Measurements from ENCODE around the gene LINGO3.
"Not testable (repeated sequence)": the region's sequence is repeated elsewhere in the genome, so short reads cannot be mapped to it uniquely, and the experiment has no call there.

The LINGO3 gene

DNA sequence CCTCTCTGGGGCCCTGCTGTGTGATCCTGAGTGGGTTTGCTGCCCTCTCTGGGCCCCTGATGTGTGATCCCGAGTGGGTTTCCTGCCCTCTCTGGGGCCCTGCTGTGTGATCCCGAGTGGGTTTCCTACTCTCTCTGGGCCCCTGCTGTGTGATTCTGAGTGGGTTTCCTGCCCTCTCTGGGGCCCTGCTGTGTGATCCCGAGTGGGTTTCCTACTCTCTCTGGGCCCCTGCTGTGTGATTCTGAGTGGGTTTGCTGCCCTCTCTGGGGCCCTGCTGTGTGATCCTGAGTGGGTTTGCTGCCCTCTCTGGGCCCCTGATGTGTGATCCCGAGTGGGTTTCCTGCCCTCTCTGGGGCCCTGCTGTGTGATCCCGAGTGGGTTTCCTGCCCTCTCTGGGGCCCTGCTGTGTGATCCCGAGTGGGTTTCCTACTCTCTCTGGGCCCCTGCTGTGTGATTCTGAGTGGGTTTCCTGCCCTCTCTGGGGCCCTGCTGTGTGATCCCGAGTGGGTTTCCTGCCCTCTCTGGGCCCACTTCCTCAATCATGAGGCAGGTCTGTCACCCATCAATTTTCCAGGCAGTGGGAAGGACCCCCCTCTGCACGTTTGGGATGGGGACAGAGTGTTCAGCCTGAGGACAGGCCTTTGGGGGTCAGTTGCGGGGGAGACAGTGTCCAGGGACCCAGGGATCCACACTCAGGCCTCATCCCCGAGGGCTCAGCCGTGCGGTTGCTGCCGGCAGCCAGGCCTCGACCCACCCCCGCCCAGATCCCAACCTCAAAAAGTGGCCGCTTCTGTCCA is 26.5 kb downstream of the LINGO3 start:
- peak overlapping the region; percentile 49 for H3K27ac Mint-ChIP-seq
- DNase-seq, CTCF ChIA-PET: not testable (repeated sequence)

GRCh38 chr19:2280633-2281264 is 27.2 kb downstream of the LINGO3 start:
- DNase-seq = no peak
- no peaks in the 10 kb centered on the region for H3K9me3 Mint-ChIP-seq
- no peak overlapping the region for H3K4me3 Mint-ChIP-seq
- peaks cover 18% of the 10 kb centered on the region for H3K4me1 Mint-ChIP-seq
- peaks cover 25% of the 10 kb centered on the region for H3K27me3 Mint-ChIP-seq
- H3K27ac Mint-ChIP-seq = no peak overlapping the region
- CTCF ChIA-PET = no interaction called here
- peaks cover 2% of the 10 kb centered on the region for H3K36me3 Mint-ChIP-seq

More for the DNA sequence above, 26.5 kb downstream of the LINGO3 start:
- Mint-ChIP-seq H3K27me3 (peaks cover 29% of the 10 kb centered on the region), H3K4me1 (peaks cover 18% of the 10 kb centered on the region), H3K4me3 (peak overlapping the region; percentile 46)
- not testable (repeated sequence) for H3K9me3 Mint-ChIP-seq, H3K36me3 Mint-ChIP-seq

GRCh38 chr19:2278459-2279158 is 29.3 kb downstream of the LINGO3 start:
- CTCF ChIA-PET = no interaction called here
- Mint-ChIP-seq H3K27ac (no peak overlapping the region), H3K4me1 (peaks cover 32% of the 10 kb centered on the region), H3K36me3 (peaks cover 14% of the 10 kb centered on the region), H3K9me3 (no peaks in the 10 kb centered on the region), H3K27me3 (peaks cover 20% of the 10 kb centered on the region), H3K4me3 (no peak overlapping the region)
- DNase-seq = no peak

GRCh38 chr19:2277138-2277537 is 30.8 kb downstream of the LINGO3 start:
- Mint-ChIP-seq H3K4me1 (peaks cover 36% of the 10 kb centered on the region), H3K27me3 (peaks cover 7% of the 10 kb centered on the region), H3K9me3 (no peaks in the 10 kb centered on the region), H3K27ac (peak overlapping the region; percentile 52), H3K36me3 (peaks cover 17% of the 10 kb centered on the region), H3K4me3 (no peak overlapping the region)
- no peak for DNase-seq
- CTCF ChIA-PET = interaction anchor here (0.7 kb wide), 1 partner anchor 41 kb away, joined by 3 read pairs; no protein-coding TSS in a partner anchor

- CTCF ChIA-PET = interaction anchor here (0.7 kb wide), 1 partner anchor 41 kb away, joined by 3 read pairs; no protein-coding TSS in a partner anchor
- Mint-ChIP-seq H3K9me3 (no peaks in the 10 kb centered on the region), H3K4me3 (no peak overlapping the region), H3K4me1 (peaks cover 34% of the 10 kb centered on the region), H3K27ac (no peak overlapping the region), H3K36me3 (peaks cover 21% of the 10 kb centered on the region), H3K27me3 (peaks cover under 1% of the 10 kb centered on the region)
- no peak for DNase-seq
Observed at GRCh38 chr19:2276429-2276986, 31.4 kb downstream of the LINGO3 start.

DNA sequence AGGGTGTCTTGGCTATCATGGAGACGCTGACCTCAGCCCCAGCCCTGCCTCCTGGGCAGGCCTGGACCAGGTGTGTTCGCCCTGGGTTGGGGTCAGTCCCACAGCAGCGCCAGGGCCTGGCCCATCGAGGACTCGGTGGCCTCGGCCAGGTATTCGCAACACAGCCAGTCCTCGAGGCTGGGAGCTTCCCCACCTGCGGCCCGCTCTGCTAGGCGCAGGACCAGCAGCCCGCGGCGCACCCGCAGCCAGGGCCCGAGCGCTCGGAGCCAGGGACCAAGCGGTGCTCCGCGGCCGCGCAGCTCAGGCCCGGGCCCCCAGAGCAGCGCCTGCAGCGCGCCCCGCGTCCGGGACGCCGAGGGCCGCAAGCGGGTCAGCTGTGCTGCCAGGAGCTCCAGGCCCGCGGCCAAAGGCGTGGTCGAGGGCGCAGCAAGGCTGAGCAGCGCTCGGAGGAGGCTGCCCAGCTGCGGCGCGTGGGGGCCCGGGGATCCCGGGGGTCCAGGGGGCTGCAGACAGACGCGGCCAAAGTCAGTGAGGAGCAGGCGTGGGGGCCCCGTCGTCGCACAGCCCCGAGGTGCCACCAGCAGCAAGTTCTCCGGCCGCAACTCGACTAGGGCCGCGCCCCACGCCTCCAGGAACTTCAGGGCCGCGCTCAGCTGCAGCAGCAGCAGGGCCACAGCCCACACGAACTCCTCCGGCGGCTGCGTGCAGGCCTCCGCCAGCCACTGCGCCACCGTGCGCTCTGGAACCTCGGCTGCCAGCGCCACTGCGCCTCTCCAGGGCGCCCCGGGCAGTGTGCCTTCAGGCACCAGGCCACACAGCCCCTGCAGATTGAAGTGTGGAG is 32.1 kb downstream of the LINGO3 start:
- Mint-ChIP-seq H3K4me1 (peaks cover 36% of the 10 kb centered on the region), H3K27me3 (no peaks in the 10 kb centered on the region), H3K4me3 (no peak overlapping the region), H3K9me3 (no peaks in the 10 kb centered on the region), H3K36me3 (peaks cover 24% of the 10 kb centered on the region), H3K27ac (no peak overlapping the region)
- CTCF ChIA-PET = interaction anchor here (0.7 to 2.1 kb wide), 5 partner anchors 12 to 326 kb away, joined by 3 to 6 read pairs (median 3); no protein-coding TSS in a partner anchor
- no peak for DNase-seq

GRCh38 chr19:2274931-2275535 is 32.9 kb downstream of the LINGO3 start:
- CTCF ChIA-PET = interaction anchor here (0.7 to 3.1 kb wide), 10 partner anchors 8 to 326 kb away, joined by 3 to 16 read pairs (median 3); partner anchors contain the start of gene AMH
- peak; percentile 80 for DNase-seq
- Mint-ChIP-seq H3K4me3 (no peak overlapping the region), H3K27me3 (no peaks in the 10 kb centered on the region), H3K9me3 (no peaks in the 10 kb centered on the region), H3K36me3 (peaks cover 24% of the 10 kb centered on the region), H3K4me1 (peaks cover 36% of the 10 kb centered on the region), H3K27ac (peak overlapping the region; percentile 75)

DNA sequence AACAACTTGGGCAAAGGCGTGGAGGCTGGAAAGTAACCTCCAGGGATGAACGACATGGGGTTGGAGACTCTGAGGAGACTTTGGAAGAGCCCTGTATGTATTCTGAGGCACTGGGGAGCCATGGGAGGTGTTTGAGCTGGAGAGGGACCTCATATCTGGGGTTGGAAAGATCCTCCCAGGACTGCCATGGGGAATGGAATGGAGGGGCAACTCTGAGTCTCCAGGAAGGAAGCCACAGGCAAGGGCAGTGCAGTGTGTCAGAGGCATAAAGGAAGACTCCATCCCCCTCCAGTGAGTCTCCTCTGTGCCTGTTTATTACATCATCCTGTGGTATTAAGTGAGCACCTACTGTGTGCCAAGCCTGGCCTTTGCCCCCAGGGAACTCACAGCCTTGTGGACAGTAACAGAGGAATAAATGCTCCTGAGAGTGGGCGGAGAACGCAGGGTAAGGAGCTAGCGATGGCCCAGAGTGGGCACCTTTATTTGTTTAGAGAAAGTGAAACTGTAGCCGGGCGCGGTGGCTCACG is 33.7 kb downstream of the LINGO3 start:
- CTCF ChIA-PET = interaction anchor here (0.7 to 3.1 kb wide), 11 partner anchors 9 to 327 kb away, joined by 3 to 16 read pairs (median 4); partner anchors contain the start of genes AMH and PLEKHJ1
- DNase-seq = no peak
- peaks cover 36% of the 10 kb centered on the region for H3K4me1 Mint-ChIP-seq
- peaks cover 3% of the 10 kb centered on the region for H3K27me3 Mint-ChIP-seq
- H3K36me3 Mint-ChIP-seq = peaks cover 25% of the 10 kb centered on the region
- H3K4me3 Mint-ChIP-seq = peak overlapping the region; percentile 65
- no peaks in the 10 kb centered on the region for H3K9me3 Mint-ChIP-seq
- H3K27ac Mint-ChIP-seq = peak overlapping the region; percentile 86

DNA sequence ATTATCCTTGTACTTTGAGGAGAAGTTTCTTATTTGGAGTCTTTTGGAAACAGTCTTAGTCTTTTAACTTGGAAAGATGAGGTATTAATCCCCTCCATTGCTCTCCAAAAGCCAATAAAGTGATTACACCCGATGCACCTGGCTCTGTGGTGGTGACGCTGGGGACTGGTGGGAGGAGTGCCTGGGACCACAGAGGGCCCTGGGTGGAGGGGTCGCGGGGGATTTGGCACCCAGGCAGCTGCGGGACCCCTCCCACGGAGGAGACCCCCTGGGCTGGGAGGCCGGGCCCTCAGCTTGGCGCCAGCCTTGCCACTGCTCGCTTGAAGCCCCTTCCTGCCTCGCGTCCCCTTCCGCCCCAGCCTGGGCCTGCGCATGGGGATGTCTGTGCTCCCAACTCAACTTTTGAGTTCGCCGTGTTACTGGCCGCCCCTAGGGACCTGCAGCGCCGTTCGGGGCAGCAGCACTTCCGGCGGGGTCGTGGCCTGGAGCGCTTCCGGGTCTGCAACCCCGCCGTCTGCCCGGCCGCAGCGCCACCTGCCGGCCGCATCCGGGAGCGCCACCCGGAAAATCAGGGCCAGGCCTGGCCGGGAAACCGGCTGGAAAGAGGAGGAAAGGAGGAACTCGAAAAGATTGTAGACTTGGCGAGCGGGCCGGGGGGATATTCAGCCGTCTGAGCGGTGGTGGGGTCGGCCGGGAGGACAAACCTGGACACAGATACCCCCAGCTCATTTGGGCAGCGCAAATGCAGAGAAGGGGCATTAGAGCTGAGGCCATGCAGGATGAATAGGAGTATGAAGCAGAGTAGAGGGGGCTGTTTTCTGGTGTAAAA is 34.4 kb downstream of the LINGO3 start:
- Mint-ChIP-seq H3K4me1 (peaks cover 40% of the 10 kb centered on the region), H3K27me3 (peaks cover 3% of the 10 kb centered on the region), H3K4me3 (peak overlapping the region; percentile 65), H3K9me3 (no peaks in the 10 kb centered on the region), H3K36me3 (peaks cover 25% of the 10 kb centered on the region), H3K27ac (peak overlapping the region; percentile 86)
- peak; percentile 86 for DNase-seq
- CTCF ChIA-PET = interaction anchor here (0.7 to 3.1 kb wide), 8 partner anchors 12 to 118 kb away, joined by 3 to 16 read pairs (median 6); partner anchors contain the start of genes AMH and PLEKHJ1

GRCh38 chr19:2271234-2272103 is 36.5 kb downstream of the LINGO3 start:
- Mint-ChIP-seq H3K27me3 (peaks cover 3% of the 10 kb centered on the region), H3K27ac (peak overlapping the region; percentile 90), H3K9me3 (no peaks in the 10 kb centered on the region), H3K4me3 (peak overlapping the region; percentile 87), H3K36me3 (peaks cover 23% of the 10 kb centered on the region), H3K4me1 (peaks cover 48% of the 10 kb centered on the region)
- CTCF ChIA-PET = interaction anchor here (0.8 to 3.1 kb wide), 6 partner anchors 9 to 36 kb away, joined by 3 to 16 read pairs (median 4); partner anchors contain the start of gene PLEKHJ1
- DNase-seq = no peak

Measured in activated naive CD4-positive, alpha-beta T cell treated with anti-CD3 and anti-CD28 coated beads, Interleukin-2, amount 10 ng/mL, durations not matched to agents 7 days and 5 days (primary cell).